Left renal pelvis (tissue), 4 donors: ENCODE data around the gene SLAMF8. TPM values are rescaled to one million over a fixed set of nuclear protein-coding genes. Genes with fewer than 3 reads are reported as not detected.

Source experiments
- DNase-seq, 4 donors: peaks; one replicate each; pipeline ENCODE4 v3.0.0-alpha.2; 2013; ENCODE audit warnings: low read depth in 4 of 4, low spot score in 3 of 4
- polyA plus RNA-seq, 4 donors: library from polyadenylated mRNA; unstranded; fragments of 120-200 nt; gene quantifications; one replicate each; pipeline ENCODE4 v1.2.1, GENCODE V29; 2013; ENCODE audit not compliant: insufficient read length in 4 of 4

SLAMF8 gene
- polyA plus RNA-seq, 4 donors: 0.42 to 1.1 (median 0.72) TPM

GRCh38 chr1:159868766-159869165 is 42.1 kb downstream of the SLAMF8 start:
- DNase-seq: no peak

- DNase-seq: no peak
Observed at GRCh38 chr1:159869173-159869572, 42.5 kb downstream of the SLAMF8 start.

- DNase-seq: no peak
Observed at GRCh38 chr1:159869607-159870006, 42.9 kb downstream of the SLAMF8 start.

GRCh38 chr1:159870704-159871103 is 44.0 kb downstream of the SLAMF8 start:
- no peak for DNase-seq

- no peak for DNase-seq
Observed at GRCh38 chr1:159872891-159873290, 46.2 kb downstream of the SLAMF8 start.

GRCh38 chr1:159873530-159874143 is 47.0 kb downstream of the SLAMF8 start:
- DNase-seq: no peak

- no peak for DNase-seq
Observed at GRCh38 chr1:159877695-159878444, 51.2 kb downstream of the SLAMF8 start.

- DNase-seq: no peak
Observed at GRCh38 chr1:159879136-159879535, 52.5 kb downstream of the SLAMF8 start.

- no peak for DNase-seq
Observed at GRCh38 chr1:159879977-159880376, 53.3 kb downstream of the SLAMF8 start.

GRCh38 chr1:159880430-159880829 is 53.8 kb downstream of the SLAMF8 start:
- no peak for DNase-seq

- peak in 2 of 4 donors; percentile 60 to 66 for DNase-seq
Observed at GRCh38 chr1:159881622-159882526, 55.2 kb downstream of the SLAMF8 start.

- no peak for DNase-seq
Observed at GRCh38 chr1:159882527-159882862, 55.8 kb downstream of the SLAMF8 start.

GRCh38 chr1:159883134-159883533 is 56.5 kb downstream of the SLAMF8 start:
- no peak for DNase-seq

- no peak for DNase-seq
Observed at GRCh38 chr1:159884296-159884695, 57.6 kb downstream of the SLAMF8 start.

Other genes starting within 250 kb of the SLAMF8 start
- gene APCS, start 239.0 kb upstream of the SLAMF8 start, polyA plus RNA-seq: not detected
- gene CRP, start 112.3 kb upstream of the SLAMF8 start, polyA plus RNA-seq: under 1 TPM in 1 of 4 donors, not detected in 3; 0.20 TPM
- gene DUSP23, start 45.9 kb upstream of the SLAMF8 start, polyA plus RNA-seq: 10 to 100 TPM; 11.2 to 31.0 (median 24.2) TPM
- gene FCRL6, start 24.5 kb upstream of the SLAMF8 start, polyA plus RNA-seq: under 1 TPM; 0.10 to 0.41 (median 0.34) TPM
- under 1 TPM in 3 of 4 donors, not detected in 1; 0.11 to 0.76 (median 0.32) TPM for gene VSIG8, start 35.8 kb downstream of the SLAMF8 start, polyA plus RNA-seq
- 1 to 10 TPM in 3 of 4 donors, under 1 TPM in 1; 0.38 to 4.1 (median 2.8) TPM for gene CFAP45, start 73.3 kb downstream of the SLAMF8 start, polyA plus RNA-seq
- gene TAGLN2, start 98.6 kb downstream of the SLAMF8 start, polyA plus RNA-seq: 100 to 1,000 TPM; 118 to 147 (median 142) TPM
- 10 to 100 TPM in 3 of 4 donors, 1 to 10 TPM in 1; 8.1 to 25.4 (median 13.2) TPM for gene IGSF9, start 118.7 kb downstream of the SLAMF8 start, polyA plus RNA-seq
- gene SLAMF9, start 127.4 kb downstream of the SLAMF8 start, polyA plus RNA-seq: not detected
- 10 to 100 TPM in 3 of 4 donors, 1 to 10 TPM in 1; 8.5 to 13.9 (median 13.2) TPM for gene PIGM, start 205.1 kb downstream of the SLAMF8 start, polyA plus RNA-seq
- gene KCNJ10, start 243.3 kb downstream of the SLAMF8 start, polyA plus RNA-seq: 10 to 100 TPM in 3 of 4 donors, 1 to 10 TPM in 1; 1.0 to 29.7 (median 25.0) TPM